Heart left ventricle (tissue), 13 donors: ENCODE results near the gene POU5F1.

Experiments
- CTCF ChIP-seq, 12 donors: fragments of 200-600 bp; sonication (generic) in 4 of 12; IDR thresholded peaks; one replicate each; pipeline versions ENCODE4 v1.5.0 to v1.8.0; 2018 to 2022; ENCODE audit warnings: antibody characterized with exemption in 12 of 12, mild to moderate bottlenecking in 5 of 12
- POLR2A ChIP-seq, 2 donors: fragments of 450-650 bp; IDR thresholded peaks; one replicate each; pipeline ENCODE4 v1.6.1; 2017; ENCODE audit warnings: antibody characterized with exemption in 2 of 2, mild to moderate bottlenecking in 2 of 2, moderate library complexity in 2 of 2
- donor health status: ischemic (EF 13 %, LVEDD 7.1; RV severe dilation, severe dysfunction).
- donor health status: DM: no; HTN: yes; CAD: no.
- donor health status: DM: no; HTN: no; CAD: no.
- donor health status: ischemic (EF 25% LVEDD 6.9; RV normal size, moderate dysfunction).
- donor health status: ischemic (EF 25% LVEDD 5.7; RV mildly dilated, moderate dysfunction).
- donor health status: ischemic (EF 35%, LVEDD 5.7; RV mildly dilated, moderate dysfunction).
- donor health status: nonischemic (EF 11% LVEDD 7.7; RV severe dilation, severe dysfunction).
- donor health status: DM: yes; HTN: yes; CAD: no.
- donor health status: PGD.
- donor health status: ischemic (EF 29% LVEDD 5.4; RV normal size, mild dysfunction).
- donor health status: nonischemic (EF 23%, LVEDD 6.1; RV moderate dilation, normal function).

DNA sequence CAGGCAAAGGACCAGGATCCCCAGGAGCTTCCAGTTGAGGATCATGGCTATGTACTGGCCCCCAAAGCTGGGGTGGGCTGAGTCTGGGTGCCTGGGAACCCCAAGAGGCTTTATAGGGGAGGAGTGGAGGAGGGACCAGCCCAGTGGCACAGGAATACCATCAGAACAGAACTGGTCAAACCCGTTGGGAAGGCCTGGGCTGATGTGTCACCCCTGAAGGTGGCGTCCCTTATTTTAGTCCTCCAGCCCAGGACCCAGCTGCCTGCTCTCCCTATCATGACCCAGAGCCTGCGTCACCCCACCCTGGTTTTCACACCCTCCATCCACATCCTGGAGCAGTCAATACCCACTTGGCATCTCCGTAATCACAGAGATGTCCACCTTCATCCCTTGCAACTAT, 31.5 kb downstream of the POU5F1 start, which contains the start of gene PSORS1C2:
- TF ChIP-seq CTCF (IDR thresholded peaks at IDR 0.05) (no peak), POLR2A (IDR thresholded peaks at IDR 0.05) (no peak)
